Measurements from ENCODE around the gene KNDC1.

- no peak for TF ChIP-seq POLR2AphosphoS5 (IDR thresholded peaks at IDR 0.05)
- no peak for TF ChIP-seq POLR2A (IDR thresholded peaks at IDR 0.05)
- TF ChIP-seq CTCF (IDR thresholded peaks at IDR 0.05), result no peak
These were observed 87.8 kb downstream of the KNDC1 start for GRCh38 chr10:133247681-133248333.
